ENCODE data around the gene CD81.

GRCh38 chr11:2418693-2419360 is 41.7 kb downstream of the CD81 start:
- TF ChIP-seq CTCF (IDR thresholded peaks at IDR 0.05), result no peak
- no peak for TF ChIP-seq POLR2A (IDR thresholded peaks at IDR 0.05)
